Measurements from ENCODE around the gene SNPH. TPM values are rescaled to one million over a fixed set of nuclear protein-coding genes. Genes with fewer than 3 reads are reported as not detected.

The SNPH gene
- total RNA-seq, 1 donor from 2014 or later = 10.4 TPM

GRCh38 chr20:1293641-1294379 is 27.7 kb downstream of the SNPH start:
- no peak overlapping the region for H3K4me3 ChIP-seq
- TF ChIP-seq CTCF (IDR thresholded peaks at IDR 0.05) = no peak
- H3K9me3 ChIP-seq = no peaks in the 10 kb centered on the region
- DNase-seq (ENCODE audit: low spot score in 2 of 2) = no peak
- peaks cover 0 to 11% of the 10 kb centered on the region in 2 donors for H3K36me3 ChIP-seq
- H3K27ac ChIP-seq = no peak overlapping the region
- H3K27me3 ChIP-seq = no peaks in the 10 kb centered on the region
- no peaks in the 10 kb centered on the region for H3K4me1 ChIP-seq
- intact Hi-C loops (cut with DNase I) = no loop called here

- no peaks in the 10 kb centered on the region for H3K9me3 ChIP-seq
- intact Hi-C loops (cut with DNase I) = no loop called here
- DNase-seq (ENCODE audit: low spot score in 2 of 2) = no peak
- no peaks in the 10 kb centered on the region for H3K27me3 ChIP-seq
- H3K27ac ChIP-seq = no peak overlapping the region
- no peak for TF ChIP-seq CTCF (IDR thresholded peaks at IDR 0.05)
- no peaks in the 10 kb centered on the region for H3K4me1 ChIP-seq
- H3K4me3 ChIP-seq = no peak overlapping the region
- peaks cover 2 to 14% of the 10 kb centered on the region in 2 donors for H3K36me3 ChIP-seq
Measured at GRCh38 chr20:1294497-1294896, 28.4 kb downstream of the SNPH start.

GRCh38 chr20:1295276-1295930 is 29.3 kb downstream of the SNPH start:
- no peak overlapping the region for H3K4me3 ChIP-seq
- TF ChIP-seq CTCF (IDR thresholded peaks at IDR 0.05) = no peak
- no peak for DNase-seq (ENCODE audit: low spot score in 2 of 2)
- H3K4me1 ChIP-seq = no peaks in the 10 kb centered on the region
- H3K27ac ChIP-seq = no peak overlapping the region
- H3K27me3 ChIP-seq = no peaks in the 10 kb centered on the region
- intact Hi-C loops (cut with DNase I) = no loop called here
- peaks cover 7 to 14% of the 10 kb centered on the region in 2 donors for H3K36me3 ChIP-seq
- no peaks in the 10 kb centered on the region for H3K9me3 ChIP-seq

GRCh38 chr20:1296117-1296610 is 30.1 kb downstream of the SNPH start:
- Histone ChIP-seq H3K4me1 (no peaks in the 10 kb centered on the region), H3K27ac (no peak overlapping the region), H3K4me3 (no peak overlapping the region), H3K9me3 (no peaks in the 10 kb centered on the region), H3K27me3 (no peaks in the 10 kb centered on the region), H3K36me3 (peaks cover 7 to 22% of the 10 kb centered on the region in 2 donors)
- intact Hi-C loops (cut with DNase I) = no loop called here
- no peak for TF ChIP-seq CTCF (IDR thresholded peaks at IDR 0.05)
- no peak for DNase-seq (ENCODE audit: low spot score in 2 of 2)

GRCh38 chr20:1296922-1297321 is 30.8 kb downstream of the SNPH start:
- Histone ChIP-seq H3K27me3 (no peaks in the 10 kb centered on the region), H3K27ac (no peak overlapping the region), H3K4me1 (no peaks in the 10 kb centered on the region), H3K9me3 (no peaks in the 10 kb centered on the region), H3K36me3 (peaks cover 7 to 24% of the 10 kb centered on the region in 2 donors), H3K4me3 (no peak overlapping the region)
- TF ChIP-seq CTCF (IDR thresholded peaks at IDR 0.05) = no peak
- DNase-seq (ENCODE audit: low spot score in 2 of 2) = no peak
- intact Hi-C loops (cut with DNase I) = no loop called here
